ENCODE measurements around the gene WWOX.

GRCh38 chr16:78745108-78746019 lies 645.9 kb downstream of the WWOX start:
- TF ChIP-seq JUND (IDR thresholded peaks at IDR 0.05; ENCODE audit: low read length) (no peak), GTF2F1 (IDR thresholded peaks at IDR 0.05; ENCODE audit: borderline replicate concordance, low read depth, low read length) (no peak), POLR2AphosphoS5 (IDR thresholded peaks at IDR 0.05; ENCODE audit: low read depth, low read length) (no peak), POLR2A (IDR thresholded peaks at IDR 0.05; ENCODE audit: control extremely low read depth in 1 of 2, low read depth in 2 of 2, low read length in 2 of 2) (no peak), BRCA1 (IDR thresholded peaks at IDR 0.05; ENCODE audit: low read depth, low read length) (no peak), CTCF (IDR thresholded peaks at IDR 0.05; ENCODE audit: control extremely low read depth in 1 of 3, insufficient read depth in 1 of 3, low read depth in 1 of 3, low read length in 3 of 3) (no peak), TCF12 (IDR thresholded peaks at IDR 0.05; ENCODE audit: low read depth, low read length) (no peak), MAX (IDR thresholded peaks at IDR 0.05) (no peak), HDAC6 (IDR thresholded peaks at IDR 0.05; ENCODE audit: low read depth, low read length) (no peak), BACH1 (IDR thresholded peaks at IDR 0.05; ENCODE audit: low read length) (no peak), EZH2 (IDR thresholded peaks at IDR 0.05; ENCODE audit: low read depth, low read length, severe bottlenecking) (no peak)

Measured in H1 (cell line).